Common myeloid progenitor, CD34-positive (primary cell): ENCODE data around the gene CARMIL1.

ENCODE experiments used
- CTCF ChIA-PET: fragments of 350-600 bp; sonication (Branson Sonifier 250); formaldehyde crosslinking; loops from one replicate; lab custom pipeline; 2021; ENCODE audit warnings: antibody characterized with exemption; lab: Charles Lee
- POLR2A ChIA-PET: fragments of 350-600 bp; sonication (Branson Sonifier 250); formaldehyde crosslinking; loops from one replicate; lab custom pipeline; 2021; ENCODE audit warnings: antibody characterized with exemption; lab: Charles Lee
- DNase-seq, 3 donors: peaks; one replicate each; pipeline versions ENCODE4 v3.0.0 to v3.0.0-alpha.2; 2013
- H3K27ac ChIP-seq, 2 experiments: 1 replicate in 1 of 2; 2 replicates in 1 of 2; pipeline ENCODE4 v1.7.0; 2013; ENCODE audit warnings: inconsistent platforms in 2 of 2, low read length in 2 of 2, mild to moderate bottlenecking in 2 of 2, low read depth in 1 of 2, moderate library complexity in 1 of 2; ENCODE audit not compliant: severe bottlenecking in 2 of 2, insufficient read depth in 1 of 2, poor library complexity in 1 of 2
- H3K27me3 ChIP-seq, 5 experiments: replicated peaks in 2 of 5; 1 replicate in 3 of 5; 2 replicates in 2 of 5; pipeline versions ENCODE4 v1.6.1 to v1.7.0; 2013; ENCODE audit warnings: low read length in 4 of 5, mild to moderate bottlenecking in 2 of 5, moderate library complexity in 2 of 5, inconsistent platforms in 1 of 5; ENCODE audit not compliant: insufficient read depth in 5 of 5, control insufficient read depth in 4 of 5
- H3K36me3 ChIP-seq, 4 experiments: 1 replicate in 2 of 4; 2 replicates in 2 of 4; pipeline versions ENCODE4 v1.6.1 to v1.7.0; 2013; ENCODE audit warnings: low read length in 3 of 4, control low read depth in 1 of 4, mild to moderate bottlenecking in 1 of 4; ENCODE audit not compliant: control insufficient read depth in 4 of 4, insufficient read depth in 4 of 4
- H3K4me1 ChIP-seq, 4 experiments: 1 replicate in 3 of 4; 2 replicates in 1 of 4; pipeline versions ENCODE4 v1.6.1 to v1.7.1; 2013; ENCODE audit warnings: low read length in 3 of 4, mild to moderate bottlenecking in 3 of 4, control low read depth in 1 of 4, inconsistent platforms in 1 of 4, moderate library complexity in 1 of 4; ENCODE audit not compliant: control insufficient read depth in 4 of 4, insufficient read depth in 4 of 4; ENCODE audit errors: control extremely low read depth in 1 of 4
- H3K4me3 ChIP-seq, 7 experiments: 1 replicate in 4 of 7; 2 replicates in 3 of 7; pipeline versions ENCODE4 v1.5.1 to v1.7.0; 2013; ENCODE audit warnings: mild to moderate bottlenecking in 7 of 7, low read length in 6 of 7, moderate library complexity in 6 of 7, inconsistent platforms in 2 of 7, low read depth in 2 of 7, control low read depth in 1 of 7; ENCODE audit not compliant: insufficient read depth in 4 of 7, control insufficient read depth in 1 of 7; ENCODE audit errors: extremely low read depth in 1 of 7
- H3K9me3 ChIP-seq, 5 experiments: 1 replicate in 4 of 5; 2 replicates in 1 of 5; pipeline versions ENCODE4 v1.6.1 to v1.7.1; 2013; ENCODE audit warnings: low read length in 4 of 5, mild to moderate bottlenecking in 2 of 5, inconsistent platforms in 1 of 5, low read depth in 1 of 5, moderate library complexity in 1 of 5; ENCODE audit not compliant: control insufficient read depth in 4 of 5, insufficient read depth in 2 of 5; ENCODE audit errors: control extremely low read depth in 1 of 5
- WGBS: methylation state at CpG from one replicate; pipeline ENCODE4 v1.1.5; 2013; ENCODE audit not compliant: insufficient coverage; 5-methylcytosine and 5-hydroxymethylcytosine counted together

Gene CARMIL1

GRCh38 chr6:25336996-25337395 is 57.8 kb downstream of the CARMIL1 start:
- DNase-seq, result no peak
- Histone ChIP-seq H3K4me1 (peaks cover 5 to 44% (median 18%) of the 10 kb centered on the region in 4 experiments), H3K27ac (no peak overlapping the region), H3K27me3 (no peaks in the 10 kb centered on the region), H3K36me3 (no peaks in the 10 kb centered on the region), H3K4me3 (no peak overlapping the region), H3K9me3 (no peaks in the 10 kb centered on the region)
- POLR2A ChIA-PET, result no interaction called here
- CTCF ChIA-PET, result no interaction called here
- WGBS, result no CpG with 5 or more reads among the region's 2 CpGs

GRCh38 chr6:25337431-25337830 is 58.3 kb downstream of the CARMIL1 start:
- 98% methylated on average over 4 of the region's 4 CpGs for WGBS
- CTCF ChIA-PET, result no interaction called here
- Histone ChIP-seq H3K27me3 (no peaks in the 10 kb centered on the region), H3K36me3 (no peaks in the 10 kb centered on the region), H3K9me3 (no peaks in the 10 kb centered on the region), H3K4me1 (peaks cover 5 to 45% (median 19%) of the 10 kb centered on the region in 4 experiments), H3K4me3 (no peak overlapping the region), H3K27ac (no peak overlapping the region)
- no peak for DNase-seq
- POLR2A ChIA-PET, result no interaction called here

- DNase-seq, result peak in 1 of 3 donors; percentile 31
- WGBS, result 97% methylated on average over 4 of the region's 6 CpGs
- ChIA-PET POLR2A (no interaction called here), CTCF (interaction anchor here (0.8 to 1.7 kb wide), 3 partner anchors 14 to 27 kb away, joined by 3 to 4 read pairs (median 3); no protein-coding TSS in a partner anchor)
- Histone ChIP-seq H3K9me3 (no peaks in the 10 kb centered on the region), H3K27me3 (no peaks in the 10 kb centered on the region), H3K36me3 (no peaks in the 10 kb centered on the region), H3K4me3 (no peak overlapping the region), H3K4me1 (peaks cover 5 to 46% (median 13%) of the 10 kb centered on the region in 4 experiments), H3K27ac (no peak overlapping the region)
Measured at GRCh38 chr6:25340431-25341202, 61.4 kb downstream of the CARMIL1 start.

- no peak for DNase-seq
- Histone ChIP-seq H3K27ac (no peak overlapping the region), H3K27me3 (no peaks in the 10 kb centered on the region), H3K9me3 (no peaks in the 10 kb centered on the region), H3K4me1 (peaks cover 8 to 50% (median 19%) of the 10 kb centered on the region in 4 experiments), H3K4me3 (no peak overlapping the region), H3K36me3 (no peaks in the 10 kb centered on the region)
- 100% methylated on average over 2 of the region's 3 CpGs for WGBS
- ChIA-PET POLR2A (no interaction called here), CTCF (interaction anchor here (0.8 to 1.7 kb wide), 4 partner anchors 15 to 172 kb away, joined by 3 to 4 read pairs (median 3); no protein-coding TSS in a partner anchor)
Measured at GRCh38 chr6:25341203-25341552, 62.0 kb downstream of the CARMIL1 start.

- H3K36me3 ChIP-seq, result no peaks in the 10 kb centered on the region
- POLR2A ChIA-PET, result interaction anchor here (1.0 kb wide), 1 partner anchor 11 kb away, joined by 3 read pairs; no protein-coding TSS in a partner anchor
- peaks cover 11 to 45% (median 19%) of the 10 kb centered on the region in 4 experiments for H3K4me1 ChIP-seq
- H3K4me3 ChIP-seq, result no peak overlapping the region
- H3K27ac ChIP-seq, result peak overlapping the region; percentile 60 to 73
- CTCF ChIA-PET, result interaction anchor here (0.8 to 1.7 kb wide), 5 partner anchors 16 to 171 kb away, joined by 3 to 5 read pairs (median 4); partner anchors contain the start of gene CARMIL1
- WGBS, result 100% methylated on average over 4 of the region's 4 CpGs
- H3K27me3 ChIP-seq, result no peaks in the 10 kb centered on the region
- DNase-seq, result no peak
- H3K9me3 ChIP-seq, result no peaks in the 10 kb centered on the region
Measured at GRCh38 chr6:25341923-25342619, 62.9 kb downstream of the CARMIL1 start.

- peak overlapping the region in 1 of 7 experiments; percentile 24 for H3K4me3 ChIP-seq
- H3K27me3 ChIP-seq, result no peaks in the 10 kb centered on the region
- no peaks in the 10 kb centered on the region for H3K36me3 ChIP-seq
- DNase-seq, result peak; percentile 67 to 93 (median 87)
- 10% methylated on average over 2 of the region's 4 CpGs for WGBS
- H3K27ac ChIP-seq, result peak overlapping the region; percentile 60 to 73
- POLR2A ChIA-PET, result interaction anchor here (1.0 kb wide), 1 partner anchor 12 kb away, joined by 3 read pairs; no protein-coding TSS in a partner anchor
- CTCF ChIA-PET, result interaction anchor here (1.1 to 1.6 kb wide), 3 partner anchors 27 to 170 kb away, joined by 3 to 5 read pairs (median 3); partner anchors contain the start of gene CARMIL1
- peaks cover 11 to 45% (median 19%) of the 10 kb centered on the region in 4 experiments for H3K4me1 ChIP-seq
- H3K9me3 ChIP-seq, result no peaks in the 10 kb centered on the region
Measured at GRCh38 chr6:25342802-25343201, 63.6 kb downstream of the CARMIL1 start.
